Ishikawa (cell line): Measurements from ENCODE around the gene KRT20.

Experiments used
- CEBPB ChIP-seq: IDR thresholded peaks from 2 replicates; pipeline ENCODE4 v1.6.1; 2012
- CREB1 ChIP-seq: IDR thresholded peaks from 2 replicates; pipeline ENCODE4 v1.6.1; 2012; ENCODE audit warnings: low read depth
- EGR1 ChIP-seq: IDR thresholded peaks from 2 replicates; pipeline ENCODE4 v1.6.1; 2012
- EP300 ChIP-seq: IDR thresholded peaks from 2 replicates; pipeline ENCODE4 v1.6.1; 2012; ENCODE audit warnings: borderline replicate concordance
- FOXM1 ChIP-seq: IDR thresholded peaks from 2 replicates; pipeline ENCODE4 v1.6.1; 2012; ENCODE audit warnings: low read depth, borderline replicate concordance
- MAX ChIP-seq: IDR thresholded peaks from 2 replicates; pipeline ENCODE4 v1.6.1; 2012
- NFIC ChIP-seq: IDR thresholded peaks from 2 replicates; pipeline ENCODE4 v1.6.1; 2012
- RAD21 ChIP-seq: IDR thresholded peaks from 2 replicates; pipeline ENCODE4 v1.6.1; 2012; ENCODE audit warnings: low read depth
- REST ChIP-seq: IDR thresholded peaks from 2 replicates; pipeline ENCODE4 v1.6.1; 2012; ENCODE audit warnings: low read depth, mild to moderate bottlenecking
- TAF1 ChIP-seq: IDR thresholded peaks from 2 replicates; pipeline ENCODE4 v1.6.1; 2012; ENCODE audit warnings: low read depth, mild to moderate bottlenecking
- TCF12 ChIP-seq: IDR thresholded peaks from 2 replicates; pipeline ENCODE4 v1.6.1; 2012; ENCODE audit warnings: low read depth
- TEAD4 ChIP-seq: IDR thresholded peaks from 2 replicates; pipeline ENCODE4 v1.6.1; 2012
- YY1 ChIP-seq: IDR thresholded peaks from 2 replicates; pipeline ENCODE4 v1.6.1; 2012; ENCODE audit warnings: low read depth
- ZBTB7A ChIP-seq: IDR thresholded peaks from 2 replicates; pipeline ENCODE4 v1.6.1; 2012; ENCODE audit warnings: low read depth
- TF ChIP-seq, protein P1 (sequence below): IDR thresholded peaks from 2 replicates; pipeline ENCODE4 v1.6.1; 2012

The KRT20 gene

DNA sequence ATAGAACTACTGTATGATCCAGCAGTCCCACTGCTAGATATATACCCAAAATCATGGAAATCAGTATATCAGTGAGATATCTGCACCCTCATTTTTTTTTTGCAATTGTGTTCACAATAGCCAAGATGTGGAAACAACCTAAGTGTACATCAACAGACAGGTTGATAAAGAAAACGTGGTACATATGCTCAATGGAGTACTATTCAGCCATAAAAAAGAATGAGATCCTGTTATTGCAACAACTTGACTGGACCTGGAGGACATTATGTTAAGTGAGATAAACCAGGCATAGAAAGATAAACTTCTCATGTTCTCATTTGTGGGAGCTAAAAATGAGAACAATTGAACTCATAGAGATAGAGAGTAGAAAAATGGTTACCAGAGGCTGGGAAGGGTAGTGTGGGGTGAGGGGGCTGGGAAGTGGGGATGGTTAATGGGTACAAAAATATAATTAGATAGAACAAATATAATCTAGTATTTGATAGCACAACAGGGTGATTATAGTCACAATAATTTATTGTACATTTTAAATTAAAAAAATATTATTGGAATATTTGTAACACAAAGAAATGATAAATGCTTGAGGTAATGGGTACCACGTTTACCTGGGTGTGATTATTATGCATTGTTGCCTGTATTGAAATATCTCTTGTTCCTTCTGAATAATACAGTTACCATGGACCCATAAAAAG lies 54.8 kb downstream of the KRT20 start:
- TF ChIP-seq, protein P1, sequence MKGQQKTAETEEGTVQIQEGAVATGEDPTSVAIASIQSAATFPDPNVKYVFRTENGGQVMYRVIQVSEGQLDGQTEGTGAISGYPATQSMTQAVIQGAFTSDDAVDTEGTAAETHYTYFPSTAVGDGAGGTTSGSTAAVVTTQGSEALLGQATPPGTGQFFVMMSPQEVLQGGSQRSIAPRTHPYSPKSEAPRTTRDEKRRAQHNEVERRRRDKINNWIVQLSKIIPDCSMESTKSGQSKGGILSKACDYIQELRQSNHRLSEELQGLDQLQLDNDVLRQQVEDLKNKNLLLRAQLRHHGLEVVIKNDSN: no peak
- TF ChIP-seq MAX (no peak), EGR1 (no peak), FOXM1 (no peak), NFIC (no peak), ZBTB7A (no peak), CEBPB (no peak), TAF1 (no peak), YY1 (no peak), CREB1 (no peak), REST (no peak), TCF12 (no peak), EP300 (no peak), TEAD4 (no peak)

DNA sequence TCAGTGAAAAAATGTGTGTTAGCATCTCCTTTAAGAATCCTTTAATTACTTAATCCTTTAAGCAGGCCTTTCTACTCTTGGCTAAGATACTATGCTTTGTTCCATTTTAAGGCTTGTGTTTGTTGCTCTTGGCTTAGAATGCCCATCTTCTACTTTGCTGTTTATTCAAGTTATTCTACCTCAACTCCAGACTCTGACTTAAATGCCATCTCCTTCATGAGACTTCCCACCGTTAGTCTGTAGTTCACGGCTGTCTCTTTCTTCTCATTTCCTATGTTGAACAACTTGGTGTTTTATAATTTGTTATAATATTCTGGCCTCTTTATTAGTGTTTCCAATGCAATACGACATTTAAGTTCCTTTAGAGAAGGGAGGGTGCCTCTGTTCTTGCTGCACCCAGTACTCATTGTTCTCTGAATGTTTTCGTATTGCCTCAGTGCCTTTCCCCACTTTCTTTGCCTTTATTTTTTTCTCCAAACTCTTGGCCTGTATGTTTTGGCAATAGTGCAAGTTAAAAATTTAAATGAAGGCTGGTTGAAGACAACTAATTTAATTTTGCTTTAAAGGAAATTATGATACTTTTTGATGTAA lies 56.5 kb downstream of the KRT20 start:
- TF ChIP-seq TAF1 (no peak), RAD21 (no peak), FOXM1 (no peak), ZBTB7A (no peak), NFIC (no peak)

DNA sequence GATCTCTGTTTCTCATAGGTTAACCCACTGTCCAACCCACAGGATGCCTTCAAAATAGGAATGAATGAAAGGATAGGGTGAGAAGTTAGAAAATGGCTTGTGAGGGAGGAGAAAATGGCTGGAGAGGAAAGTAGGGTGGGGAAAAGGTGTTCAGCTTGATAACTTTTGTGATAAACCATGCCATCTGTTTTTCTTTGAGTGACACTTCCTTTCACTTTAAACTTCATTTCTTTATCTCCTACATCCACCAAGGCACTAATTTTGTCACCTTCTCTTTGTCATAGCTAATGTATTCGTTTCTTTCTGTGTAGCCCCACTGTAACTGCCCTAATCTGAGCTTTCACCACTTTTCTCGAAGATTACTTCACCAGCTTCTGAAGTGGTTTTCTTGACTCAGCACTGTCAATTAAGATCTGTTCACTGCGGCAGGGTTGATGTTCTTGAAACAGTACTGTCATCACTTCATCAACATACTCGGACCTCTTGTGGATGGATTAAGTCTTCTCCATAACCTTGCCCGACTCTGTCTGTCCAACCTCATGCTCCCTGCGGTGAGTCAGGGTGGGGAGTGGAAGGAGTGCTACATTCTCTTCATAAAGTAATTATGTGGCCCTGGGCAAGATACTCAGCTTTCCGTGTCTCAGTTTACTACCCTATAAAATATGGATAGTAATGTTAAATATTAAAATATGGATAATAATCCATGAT lies 57.1 kb downstream of the KRT20 start:
- TF ChIP-seq TCF12 (no peak), CREB1 (no peak), NFIC (no peak), EP300 (no peak), RAD21 (no peak), CEBPB (no peak), REST (no peak), EGR1 (no peak), TEAD4 (no peak), TAF1 (no peak), FOXM1 (no peak), MAX (no peak), ZBTB7A (no peak), YY1 (no peak)
- TF ChIP-seq, protein P1: no peak
